Measurements from ENCODE around the gene DCP1A. TPM values are rescaled to one million over a fixed set of nuclear protein-coding genes. Genes with fewer than 3 reads are reported as not detected.
"Not testable (repeated sequence)": the region's sequence is repeated elsewhere in the genome, so short reads cannot be mapped to it uniquely, and the experiment has no call there.

DCP1A gene
- total RNA-seq, 1 donor from 2014 or later, result 8.4 TPM

DNA sequence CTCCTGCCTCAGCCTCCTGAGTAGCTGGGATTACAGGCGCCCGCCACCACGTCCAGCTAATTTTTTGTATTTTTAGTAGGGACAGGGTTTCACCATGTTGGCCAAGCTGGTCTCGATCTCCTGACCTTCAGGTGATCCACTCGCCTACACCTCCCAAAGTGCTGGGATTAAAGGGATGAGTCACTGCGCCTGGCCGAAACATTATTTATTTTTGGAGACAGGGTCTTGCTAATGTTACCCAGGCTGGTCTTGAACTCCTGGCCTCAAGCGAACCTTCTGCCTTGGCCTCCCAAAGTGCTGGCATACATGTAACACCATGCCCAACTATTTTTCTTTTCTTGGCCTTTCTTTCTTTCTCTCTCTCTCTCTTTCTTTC is 94.4 kb downstream of the DCP1A start:
- H3K4me1 ChIP-seq (ENCODE audit: control insufficient read depth in 3 of 3, insufficient read depth in 3 of 3, low read length in 3 of 3), result peaks cover 14 to 27% (median 23%) of the 10 kb centered on the region in 3 donors
- not testable (repeated sequence) for H3K4me3 ChIP-seq (ENCODE audit: low read length in 3 of 3); H3K9me3 ChIP-seq (ENCODE audit: control insufficient read depth in 3 of 3, low read length in 3 of 3); H3K27me3 ChIP-seq (ENCODE audit: control insufficient read depth in 3 of 3, insufficient read depth in 3 of 3, low read length in 3 of 3); H3K9ac ChIP-seq (ENCODE audit: low read depth in 1 of 3, low read length in 3 of 3); H3K27ac ChIP-seq (ENCODE audit: low read depth, low read length); H3K36me3 ChIP-seq (ENCODE audit: control insufficient read depth in 3 of 3, insufficient read depth in 3 of 3, low read length in 3 of 3)

DNA sequence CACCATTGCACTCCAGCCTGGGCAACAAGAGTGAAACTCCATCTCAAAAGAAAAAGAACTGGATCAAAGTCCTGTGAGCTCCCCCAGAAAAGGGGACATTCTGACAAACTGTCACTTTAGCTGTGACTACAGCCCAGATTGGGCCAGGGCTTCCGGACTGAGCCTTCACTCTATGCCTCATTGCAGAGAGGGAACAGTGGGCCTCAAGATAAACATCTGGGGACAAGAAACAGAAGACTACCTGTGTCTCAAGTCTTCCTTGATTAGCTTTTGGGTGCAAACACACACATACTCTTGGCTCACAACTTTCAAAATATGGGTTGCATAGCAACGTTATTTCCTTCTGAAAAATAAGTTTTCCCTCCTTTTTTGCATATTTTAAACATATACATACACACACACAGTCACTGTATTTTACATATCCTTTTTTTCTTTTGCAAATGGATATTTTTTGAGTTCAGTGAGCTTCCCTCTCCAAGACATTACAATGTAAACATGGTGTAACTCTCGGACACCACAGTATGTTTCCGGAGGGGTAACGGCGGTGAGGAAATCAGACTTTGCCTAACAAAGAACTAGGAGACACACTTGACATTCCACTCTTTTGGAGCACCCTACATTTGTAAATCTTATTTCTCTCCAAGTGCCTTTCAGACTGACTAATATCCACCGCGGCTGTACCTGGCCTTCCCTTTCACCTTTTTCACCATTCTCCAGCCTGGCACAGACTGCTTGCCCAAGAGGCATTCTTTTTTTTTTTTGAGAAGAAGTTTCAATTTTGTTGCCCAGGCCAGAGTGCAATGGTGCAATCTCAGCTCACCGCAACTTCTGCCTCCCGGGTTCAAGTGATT is 95.0 kb downstream of the DCP1A start:
- H3K4me1 ChIP-seq (ENCODE audit: control insufficient read depth in 3 of 3, insufficient read depth in 3 of 3, low read length in 3 of 3), result peaks cover 14 to 27% (median 23%) of the 10 kb centered on the region in 3 donors
- no peak overlapping the region for H3K27ac ChIP-seq (ENCODE audit: low read depth, low read length)
- H3K9ac ChIP-seq (ENCODE audit: low read depth in 1 of 3, low read length in 3 of 3), result no peak overlapping the region
- H3K9me3 ChIP-seq (ENCODE audit: control insufficient read depth in 3 of 3, low read length in 3 of 3), result no peaks in the 10 kb centered on the region
- no peaks in the 10 kb centered on the region for H3K27me3 ChIP-seq (ENCODE audit: control insufficient read depth in 3 of 3, insufficient read depth in 3 of 3, low read length in 3 of 3)
- no peak overlapping the region for H3K4me3 ChIP-seq (ENCODE audit: low read length in 3 of 3)
- no peaks in the 10 kb centered on the region for H3K36me3 ChIP-seq (ENCODE audit: control insufficient read depth in 3 of 3, insufficient read depth in 3 of 3, low read length in 3 of 3)

DNA sequence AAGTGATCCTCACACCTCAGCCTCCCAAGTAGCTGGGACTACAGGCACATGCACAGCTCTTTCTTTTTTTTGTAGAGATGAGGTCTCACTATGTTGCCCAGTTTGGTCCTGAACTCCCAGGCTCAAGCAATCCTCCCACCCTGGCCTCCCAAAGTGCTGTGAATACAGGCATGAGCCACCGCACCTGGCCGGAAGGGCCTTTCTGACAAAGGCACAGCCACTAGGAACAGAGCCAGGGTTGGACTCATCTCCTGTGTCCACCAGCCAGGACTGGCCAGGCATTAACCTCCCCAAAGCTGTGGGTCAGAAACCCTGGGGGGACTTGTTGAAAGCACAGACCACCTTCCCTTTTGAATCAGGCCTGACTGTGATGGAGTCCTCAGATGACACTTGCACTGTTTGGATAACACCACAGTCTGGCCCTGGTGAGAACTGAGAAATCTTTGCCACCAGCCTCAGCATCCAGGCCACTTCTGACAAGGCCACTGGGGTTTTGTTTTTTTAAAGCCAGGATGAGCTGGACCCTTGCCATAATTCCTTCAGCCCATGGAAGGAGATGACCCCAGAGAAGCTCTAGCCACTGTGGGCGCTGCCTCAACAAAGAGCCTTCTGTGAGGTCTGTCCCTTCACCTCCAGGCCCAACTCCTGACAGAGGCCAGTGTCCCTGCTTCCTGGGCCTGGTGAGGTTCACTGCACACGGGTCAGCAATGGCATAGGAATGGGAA is 96.3 kb downstream of the DCP1A start:
- Histone ChIP-seq H3K4me3 (ENCODE audit: low read length in 3 of 3) (no peak overlapping the region), H3K9me3 (ENCODE audit: control insufficient read depth in 3 of 3, low read length in 3 of 3) (no peaks in the 10 kb centered on the region), H3K4me1 (ENCODE audit: control insufficient read depth in 3 of 3, insufficient read depth in 3 of 3, low read length in 3 of 3) (peaks cover 12 to 24% (median 23%) of the 10 kb centered on the region in 3 donors), H3K9ac (ENCODE audit: low read depth in 1 of 3, low read length in 3 of 3) (no peak overlapping the region), H3K27ac (ENCODE audit: low read depth, low read length) (no peak overlapping the region), H3K27me3 (ENCODE audit: control insufficient read depth in 3 of 3, insufficient read depth in 3 of 3, low read length in 3 of 3) (no peaks in the 10 kb centered on the region), H3K36me3 (ENCODE audit: control insufficient read depth in 3 of 3, insufficient read depth in 3 of 3, low read length in 3 of 3) (no peaks in the 10 kb centered on the region)

DNA sequence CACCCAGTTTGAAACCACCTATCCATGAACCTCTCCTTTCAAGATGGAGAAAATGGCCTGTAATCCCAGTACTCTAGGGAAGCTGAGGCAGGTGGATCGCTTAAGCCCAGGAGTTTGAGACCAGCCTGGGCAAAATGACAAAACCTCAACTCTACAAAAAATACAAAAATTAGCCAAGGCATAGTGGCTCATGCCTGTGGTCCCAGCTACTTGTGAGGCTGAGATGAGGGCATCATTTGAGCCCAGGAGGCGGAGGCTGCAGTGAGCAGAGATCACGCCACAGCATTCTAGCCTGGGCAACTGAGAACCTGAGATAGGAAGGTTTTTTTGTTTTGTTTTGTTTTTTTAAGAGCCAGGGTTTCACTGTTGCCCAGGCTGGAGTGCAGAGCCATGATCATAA is 96.9 kb downstream of the DCP1A start:
- Histone ChIP-seq H3K27ac (ENCODE audit: low read depth, low read length) (no peak overlapping the region), H3K9ac (ENCODE audit: low read depth in 1 of 3, low read length in 3 of 3) (no peak overlapping the region), H3K4me1 (ENCODE audit: control insufficient read depth in 3 of 3, insufficient read depth in 3 of 3, low read length in 3 of 3) (peaks cover 11 to 24% (median 23%) of the 10 kb centered on the region in 3 donors), H3K36me3 (ENCODE audit: control insufficient read depth in 3 of 3, insufficient read depth in 3 of 3, low read length in 3 of 3) (no peaks in the 10 kb centered on the region), H3K27me3 (ENCODE audit: control insufficient read depth in 3 of 3, insufficient read depth in 3 of 3, low read length in 3 of 3) (no peaks in the 10 kb centered on the region), H3K9me3 (ENCODE audit: control insufficient read depth in 3 of 3, low read length in 3 of 3) (no peaks in the 10 kb centered on the region), H3K4me3 (ENCODE audit: low read length in 3 of 3) (no peak overlapping the region)

DNA sequence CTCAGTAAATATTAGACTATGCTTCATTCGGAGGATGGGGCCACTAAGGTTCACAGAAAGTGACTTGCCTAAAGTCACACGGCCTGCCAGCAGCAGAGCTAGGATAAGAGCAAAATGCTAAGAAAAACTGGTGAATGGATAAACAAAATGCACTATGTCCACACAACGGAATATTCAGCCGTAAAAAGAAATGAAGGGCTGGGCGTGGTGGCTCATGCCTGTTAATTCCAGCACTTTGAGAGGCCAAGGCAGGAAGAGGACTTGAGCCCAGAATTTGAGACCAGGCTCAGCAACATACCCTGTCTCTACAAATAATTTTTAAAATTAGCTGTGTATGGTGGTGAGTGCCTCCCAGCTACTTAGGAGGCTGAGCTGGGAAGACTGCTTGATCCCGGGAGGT is 99.2 kb downstream of the DCP1A start:
- H3K9me3 ChIP-seq (ENCODE audit: control insufficient read depth in 3 of 3, low read length in 3 of 3), result no peaks in the 10 kb centered on the region
- H3K9ac ChIP-seq (ENCODE audit: low read depth in 1 of 3, low read length in 3 of 3), result no peak overlapping the region
- H3K36me3 ChIP-seq (ENCODE audit: control insufficient read depth in 3 of 3, insufficient read depth in 3 of 3, low read length in 3 of 3), result no peaks in the 10 kb centered on the region
- no peak overlapping the region for H3K4me3 ChIP-seq (ENCODE audit: low read length in 3 of 3)
- H3K27me3 ChIP-seq (ENCODE audit: control insufficient read depth in 3 of 3, insufficient read depth in 3 of 3, low read length in 3 of 3), result no peaks in the 10 kb centered on the region
- H3K27ac ChIP-seq (ENCODE audit: low read depth, low read length), result no peak overlapping the region
- H3K4me1 ChIP-seq (ENCODE audit: control insufficient read depth in 3 of 3, insufficient read depth in 3 of 3, low read length in 3 of 3), result peaks cover 9 to 18% (median 17%) of the 10 kb centered on the region in 3 donors

DNA sequence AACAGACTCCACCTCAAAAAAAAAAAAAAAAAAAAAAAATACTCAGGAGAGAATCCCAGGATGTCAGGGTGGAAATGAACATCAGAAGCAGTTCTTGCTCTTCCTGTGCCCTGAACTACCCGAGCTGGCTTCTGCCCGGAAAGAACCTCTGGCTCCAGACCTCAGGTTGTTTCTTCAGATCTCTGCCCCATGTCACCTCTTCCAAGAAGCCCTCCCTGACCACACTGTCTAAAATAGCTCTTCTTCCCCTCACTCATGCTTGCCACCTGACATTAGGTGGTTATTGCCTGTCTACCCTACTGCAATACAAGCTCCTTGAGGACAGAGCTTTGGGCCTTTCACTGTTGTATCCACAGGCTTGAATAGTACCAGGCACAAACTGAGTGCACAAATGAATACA is 99.7 kb downstream of the DCP1A start:
- H3K27ac ChIP-seq (ENCODE audit: low read depth, low read length), result no peak overlapping the region
- no peaks in the 10 kb centered on the region for H3K36me3 ChIP-seq (ENCODE audit: control insufficient read depth in 3 of 3, insufficient read depth in 3 of 3, low read length in 3 of 3)
- no peaks in the 10 kb centered on the region for H3K9me3 ChIP-seq (ENCODE audit: control insufficient read depth in 3 of 3, low read length in 3 of 3)
- no peaks in the 10 kb centered on the region for H3K27me3 ChIP-seq (ENCODE audit: control insufficient read depth in 3 of 3, insufficient read depth in 3 of 3, low read length in 3 of 3)
- peaks cover 12 to 23% (median 20%) of the 10 kb centered on the region in 3 donors for H3K4me1 ChIP-seq (ENCODE audit: control insufficient read depth in 3 of 3, insufficient read depth in 3 of 3, low read length in 3 of 3)
- H3K4me3 ChIP-seq (ENCODE audit: low read length in 3 of 3), result no peak overlapping the region
- no peak overlapping the region for H3K9ac ChIP-seq (ENCODE audit: low read depth in 1 of 3, low read length in 3 of 3)

DNA sequence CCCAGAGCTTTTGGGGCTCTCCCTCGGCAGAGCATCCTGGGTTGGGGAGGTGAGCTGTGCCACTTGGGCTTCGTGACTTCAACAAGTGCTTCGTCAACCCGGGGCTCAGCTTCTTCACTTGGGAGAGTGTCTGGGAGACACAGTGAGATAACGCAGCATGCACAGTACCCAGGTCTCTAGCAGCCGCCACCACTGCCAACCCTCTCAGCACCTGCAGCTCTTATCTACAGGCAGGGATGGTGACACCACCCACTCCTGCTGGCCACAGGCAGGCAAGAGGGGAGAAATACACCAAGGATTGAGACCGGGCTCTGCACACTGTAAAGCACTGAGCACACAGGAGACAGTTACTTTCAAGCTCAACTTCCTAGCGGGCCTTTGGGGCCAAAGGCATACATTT is 103.1 kb downstream of the DCP1A start:
- no peak overlapping the region for H3K9ac ChIP-seq (ENCODE audit: low read depth in 1 of 3, low read length in 3 of 3)
- no peak overlapping the region for H3K27ac ChIP-seq (ENCODE audit: low read depth, low read length)
- H3K27me3 ChIP-seq (ENCODE audit: control insufficient read depth in 3 of 3, insufficient read depth in 3 of 3, low read length in 3 of 3), result no peaks in the 10 kb centered on the region
- H3K4me3 ChIP-seq (ENCODE audit: low read length in 3 of 3), result no peak overlapping the region
- H3K9me3 ChIP-seq (ENCODE audit: control insufficient read depth in 3 of 3, low read length in 3 of 3), result no peaks in the 10 kb centered on the region
- peaks cover 35 to 48% (median 36%) of the 10 kb centered on the region in 3 donors for H3K4me1 ChIP-seq (ENCODE audit: control insufficient read depth in 3 of 3, insufficient read depth in 3 of 3, low read length in 3 of 3)
- peaks cover 4 to 13% (median 7%) of the 10 kb centered on the region in 3 donors for H3K36me3 ChIP-seq (ENCODE audit: control insufficient read depth in 3 of 3, insufficient read depth in 3 of 3, low read length in 3 of 3)

DNA sequence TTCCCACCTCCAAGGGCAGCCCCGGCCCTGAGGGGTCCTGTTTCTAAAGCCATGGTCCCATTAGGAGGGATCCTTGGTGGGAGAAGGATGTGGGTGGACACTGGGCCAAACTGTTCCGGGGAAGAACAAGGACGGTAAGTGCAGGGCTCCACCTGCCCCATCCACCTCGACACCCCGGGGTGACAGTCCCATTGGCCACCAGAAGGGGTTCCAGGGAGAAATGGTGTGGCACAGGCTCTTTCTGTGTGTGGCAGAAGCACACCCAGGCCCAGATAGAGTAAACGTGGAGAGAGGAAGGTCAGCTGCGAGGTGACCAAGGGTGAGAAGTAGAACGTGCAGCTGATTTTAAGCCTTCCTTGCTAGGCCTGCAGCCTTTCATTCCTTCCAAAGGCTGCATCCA is 103.6 kb downstream of the DCP1A start:
- Histone ChIP-seq H3K27me3 (ENCODE audit: control insufficient read depth in 3 of 3, insufficient read depth in 3 of 3, low read length in 3 of 3) (no peaks in the 10 kb centered on the region), H3K4me1 (ENCODE audit: control insufficient read depth in 3 of 3, insufficient read depth in 3 of 3, low read length in 3 of 3) (peaks cover 35 to 48% (median 35%) of the 10 kb centered on the region in 3 donors), H3K4me3 (ENCODE audit: low read length in 3 of 3) (no peak overlapping the region), H3K27ac (ENCODE audit: low read depth, low read length) (no peak overlapping the region), H3K36me3 (ENCODE audit: control insufficient read depth in 3 of 3, insufficient read depth in 3 of 3, low read length in 3 of 3) (peaks cover 6 to 13% (median 7%) of the 10 kb centered on the region in 3 donors), H3K9me3 (ENCODE audit: control insufficient read depth in 3 of 3, low read length in 3 of 3) (no peaks in the 10 kb centered on the region), H3K9ac (ENCODE audit: low read depth in 1 of 3, low read length in 3 of 3) (no peak overlapping the region)

DNA sequence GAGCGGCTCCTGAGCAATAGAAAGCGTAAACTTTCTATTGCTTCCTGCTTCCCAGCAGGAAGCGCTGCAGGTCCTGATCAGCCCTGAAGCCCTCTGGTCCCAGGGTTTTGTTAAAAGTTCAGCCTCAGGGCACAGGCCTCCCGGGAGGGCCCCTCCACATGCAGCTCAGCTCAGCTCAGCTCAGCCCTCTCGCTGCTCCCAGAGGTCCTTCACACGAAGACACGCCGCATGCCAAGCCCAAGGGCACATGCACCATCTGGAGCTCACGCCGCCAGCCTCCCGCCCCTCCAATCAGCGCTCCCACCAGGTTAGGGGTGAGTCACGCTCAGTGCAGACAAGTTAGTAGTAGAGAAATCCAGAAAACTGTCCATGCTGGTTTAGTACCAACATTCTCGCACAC is 104.2 kb downstream of the DCP1A start:
- Histone ChIP-seq H3K9ac (ENCODE audit: low read depth in 1 of 3, low read length in 3 of 3) (peak overlapping the region in 1 of 3 donors; percentile 43), H3K27ac (ENCODE audit: low read depth, low read length) (peak overlapping the region; percentile 4), H3K27me3 (ENCODE audit: control insufficient read depth in 3 of 3, insufficient read depth in 3 of 3, low read length in 3 of 3) (no peaks in the 10 kb centered on the region), H3K36me3 (ENCODE audit: control insufficient read depth in 3 of 3, insufficient read depth in 3 of 3, low read length in 3 of 3) (peaks cover 12 to 17% (median 13%) of the 10 kb centered on the region in 3 donors), H3K4me1 (ENCODE audit: control insufficient read depth in 3 of 3, insufficient read depth in 3 of 3, low read length in 3 of 3) (peaks cover 35 to 48% (median 35%) of the 10 kb centered on the region in 3 donors), H3K9me3 (ENCODE audit: control insufficient read depth in 3 of 3, low read length in 3 of 3) (no peaks in the 10 kb centered on the region), H3K4me3 (ENCODE audit: low read length in 3 of 3) (no peak overlapping the region)

DNA sequence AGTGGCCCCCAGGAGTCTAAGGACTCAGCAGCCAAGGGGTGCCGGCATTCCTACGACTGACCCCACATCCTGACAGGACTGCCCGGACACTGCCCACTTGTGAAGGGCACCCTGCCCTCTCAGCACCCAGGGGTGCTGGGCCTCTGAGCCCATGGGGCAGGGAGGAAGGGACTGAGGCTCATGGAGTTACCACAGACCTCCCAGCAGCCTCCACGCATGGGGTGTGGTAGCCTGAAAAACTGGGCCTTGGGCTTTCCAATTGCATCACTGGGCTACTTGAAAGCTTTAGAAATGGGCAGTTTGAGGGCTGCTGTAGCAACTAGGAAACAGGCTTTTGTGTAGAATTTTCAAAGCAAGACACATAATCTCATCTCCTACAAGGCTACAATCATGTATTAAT is 104.7 kb downstream of the DCP1A start:
- Histone ChIP-seq H3K9me3 (ENCODE audit: control insufficient read depth in 3 of 3, low read length in 3 of 3) (no peaks in the 10 kb centered on the region), H3K4me3 (ENCODE audit: low read length in 3 of 3) (no peak overlapping the region), H3K4me1 (ENCODE audit: control insufficient read depth in 3 of 3, insufficient read depth in 3 of 3, low read length in 3 of 3) (peaks cover 35 to 48% (median 35%) of the 10 kb centered on the region in 3 donors), H3K27ac (ENCODE audit: low read depth, low read length) (peak overlapping the region; percentile 4), H3K36me3 (ENCODE audit: control insufficient read depth in 3 of 3, insufficient read depth in 3 of 3, low read length in 3 of 3) (peaks cover 12 to 20% (median 13%) of the 10 kb centered on the region in 3 donors), H3K27me3 (ENCODE audit: control insufficient read depth in 3 of 3, insufficient read depth in 3 of 3, low read length in 3 of 3) (no peaks in the 10 kb centered on the region), H3K9ac (ENCODE audit: low read depth in 1 of 3, low read length in 3 of 3) (no peak overlapping the region)
